Activated CD8-positive, alpha-beta memory T cell treated with anti-CD3 and anti-CD28 coated beads, Interleukin-2, amount 50 U/mL, for 24 hours (primary cell): ENCODE data around the gene PRR15.

Experiments used
- DNase-seq: peaks from one replicate; pipeline ENCODE4 v3.0.0-alpha.2; 2020; ENCODE audit errors: extremely low read depth

The PRR15 gene

DNA sequence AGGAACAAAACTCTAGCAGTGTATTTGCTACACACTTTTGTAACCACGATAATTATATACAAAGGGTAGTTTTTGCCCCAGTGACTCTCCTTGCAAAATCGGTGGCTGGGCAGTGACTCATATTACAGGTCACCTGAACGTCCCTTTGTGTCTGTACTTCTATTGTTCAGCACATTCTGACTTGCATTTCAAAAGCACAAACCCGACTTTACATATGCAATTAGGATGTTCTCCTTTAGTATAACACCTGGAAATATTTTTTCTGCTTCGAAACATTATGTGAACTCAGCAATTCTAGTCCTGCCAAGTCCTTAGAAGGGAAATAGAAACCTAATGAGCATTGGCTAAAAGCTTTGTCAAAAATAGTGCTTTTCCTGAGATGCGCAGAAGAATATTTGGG is 6.0 kb downstream of the PRR15 start:
- no peak for DNase-seq

DNA sequence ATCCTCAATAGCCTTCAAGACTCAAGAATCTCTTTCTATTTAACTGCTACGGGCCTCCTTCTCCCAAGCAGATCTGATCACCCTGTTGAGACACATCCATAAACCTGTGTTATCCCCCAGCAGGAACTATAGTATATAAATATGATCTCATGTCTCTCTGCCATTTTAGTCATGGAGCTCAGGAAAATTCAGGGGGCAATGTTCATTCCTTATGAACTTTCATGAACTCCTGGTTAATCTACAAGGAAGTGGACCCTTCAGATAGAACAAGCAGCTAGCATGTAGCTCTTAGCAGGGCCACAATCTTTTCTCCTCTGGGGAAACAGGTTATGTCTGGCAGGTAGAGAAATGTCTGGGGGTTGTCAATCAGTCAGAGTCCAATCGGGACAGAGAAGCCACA is 8.9 kb downstream of the PRR15 start:
- no peak for DNase-seq

GRCh38 chr7:29573567-29573966 is 9.9 kb downstream of the PRR15 start:
- DNase-seq = no peak

- DNase-seq = no peak
These were observed 11.0 kb downstream of the PRR15 start for GRCh38 chr7:29574659-29575058.

DNA sequence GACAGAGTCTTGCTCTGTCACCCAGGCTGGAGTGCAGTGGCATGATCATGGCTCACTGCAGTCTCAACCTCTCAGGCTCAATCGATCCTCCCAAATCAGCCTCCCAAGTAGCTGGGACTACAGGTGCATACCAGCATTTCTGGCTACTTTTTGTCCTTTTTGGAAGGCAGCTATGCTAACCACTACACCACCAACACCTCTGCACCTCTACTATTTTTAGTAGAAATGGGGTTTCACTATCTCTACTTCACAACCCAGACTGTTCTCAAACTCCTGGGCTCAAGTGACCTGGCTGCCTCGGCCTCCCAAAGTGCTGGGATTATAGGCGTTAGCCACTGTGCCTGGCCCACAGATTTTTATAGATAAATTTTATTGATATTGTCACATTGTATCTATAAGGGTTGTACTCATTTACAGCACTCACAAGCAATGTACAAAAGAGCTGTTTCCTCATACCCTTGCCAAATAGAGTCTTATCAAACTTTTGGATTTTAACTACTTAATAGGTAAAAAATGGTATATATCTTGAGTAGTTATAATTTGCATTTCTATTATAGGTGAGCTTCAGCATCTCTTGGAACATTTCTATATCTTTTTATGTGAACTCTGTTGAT is 23.7 kb downstream of the PRR15 start:
- DNase-seq = no peak

- no peak for DNase-seq
These were observed 24.6 kb downstream of the PRR15 start for GRCh38 chr7:29588212-29588611.

GRCh38 chr7:29588900-29589696 is 25.5 kb downstream of the PRR15 start:
- no peak for DNase-seq

- DNase-seq = no peak
These were observed 29.2 kb downstream of the PRR15 start for GRCh38 chr7:29592866-29593265.

GRCh38 chr7:29593459-29593858 is 29.8 kb downstream of the PRR15 start:
- no peak for DNase-seq

- DNase-seq = no peak
These were observed 33.1 kb downstream of the PRR15 start for GRCh38 chr7:29596593-29597178.

- DNase-seq = no peak
These were observed 33.6 kb downstream of the PRR15 start for GRCh38 chr7:29597266-29597665.

GRCh38 chr7:29598137-29598536 is 34.5 kb downstream of the PRR15 start:
- DNase-seq = no peak

DNA sequence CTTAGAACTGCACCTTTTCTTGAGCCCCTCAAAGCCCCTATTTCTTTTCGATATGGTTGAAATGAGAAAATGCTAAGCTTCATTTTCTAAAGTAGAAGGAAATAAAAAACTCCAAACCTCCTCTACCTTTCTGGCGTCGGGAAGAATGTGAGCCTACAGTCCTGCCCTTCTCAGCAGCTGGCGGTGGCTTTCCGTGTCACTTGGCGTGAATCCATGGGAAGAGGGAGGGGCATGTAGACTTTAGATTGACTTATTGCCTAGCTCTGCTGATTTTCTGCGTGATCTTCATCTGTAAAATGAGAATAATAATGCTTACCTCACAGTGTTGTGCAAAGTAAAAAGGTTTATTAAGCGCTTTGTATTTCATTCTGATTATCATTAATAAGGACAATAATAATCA is 35.0 kb downstream of the PRR15 start:
- no peak for DNase-seq

DNA sequence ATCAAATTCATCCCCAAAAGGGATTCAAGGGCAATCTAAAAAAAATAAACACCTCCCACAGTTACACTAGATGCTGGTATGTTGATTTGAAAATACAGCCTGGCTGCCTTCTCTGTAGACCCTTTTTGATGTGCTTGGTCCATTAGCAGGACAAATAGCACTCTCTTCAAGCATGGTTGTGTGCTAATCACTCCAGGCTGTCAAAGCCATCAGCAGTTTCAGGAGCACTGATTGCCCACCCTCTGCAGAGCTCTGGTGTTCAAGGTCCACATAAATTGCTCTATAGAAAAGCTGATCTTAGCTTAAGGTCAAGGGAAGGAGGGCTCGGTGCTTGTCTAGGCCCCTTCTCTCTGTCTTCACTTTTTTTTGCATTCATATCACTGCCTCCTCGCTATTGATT is 35.4 kb downstream of the PRR15 start:
- no peak for DNase-seq

GRCh38 chr7:29600661-29601060 is 37.0 kb downstream of the PRR15 start:
- DNase-seq = no peak

DNA sequence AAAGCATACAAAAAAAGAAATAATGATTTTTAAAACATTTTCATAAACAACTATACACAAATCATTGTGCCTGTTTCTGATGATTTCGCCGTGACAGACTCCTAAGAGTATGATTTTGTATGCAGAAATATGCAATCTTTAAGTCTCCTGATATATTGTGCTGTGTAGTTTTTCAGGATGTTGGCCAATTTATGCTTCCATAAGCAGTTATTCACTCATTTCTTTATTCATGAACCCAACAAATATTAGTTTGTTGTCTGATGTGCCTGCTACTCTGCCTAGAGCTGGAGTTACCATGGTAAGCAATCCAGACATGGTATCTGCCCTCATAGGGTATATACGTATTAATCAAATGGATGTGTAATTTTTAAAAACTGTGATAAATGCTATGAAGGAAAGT is 40.4 kb downstream of the PRR15 start:
- no peak for DNase-seq

GRCh38 chr7:29604702-29605101 is 41.1 kb downstream of the PRR15 start:
- DNase-seq = no peak

- no peak for DNase-seq
These were observed 42.0 kb downstream of the PRR15 start for GRCh38 chr7:29605671-29606070.

DNA sequence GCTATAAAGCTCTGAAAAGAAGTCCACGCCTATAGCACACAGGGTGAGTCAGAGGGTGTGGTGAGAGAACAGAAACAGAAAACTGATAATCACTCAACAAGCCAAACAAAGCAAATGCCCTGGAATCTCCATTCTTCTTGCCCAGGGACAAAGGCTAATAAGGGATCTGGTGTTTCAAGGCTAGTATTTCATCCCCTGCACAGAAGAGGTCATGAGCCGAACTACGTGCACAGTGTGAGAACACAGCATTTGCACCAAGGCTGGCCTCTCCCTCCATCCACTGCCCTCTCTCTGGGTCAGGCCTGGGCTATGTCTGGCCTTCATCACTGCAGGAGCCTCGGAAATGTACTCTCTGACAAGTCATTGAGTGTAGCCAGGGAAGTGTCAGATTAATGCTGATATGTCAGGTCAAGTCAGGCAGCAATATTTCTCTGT is 42.7 kb downstream of the PRR15 start:
- no peak for DNase-seq

GRCh38 chr7:29606830-29607229 is 43.2 kb downstream of the PRR15 start:
- no peak for DNase-seq

GRCh38 chr7:29607259-29607658 is 43.6 kb downstream of the PRR15 start:
- DNase-seq = no peak

DNA sequence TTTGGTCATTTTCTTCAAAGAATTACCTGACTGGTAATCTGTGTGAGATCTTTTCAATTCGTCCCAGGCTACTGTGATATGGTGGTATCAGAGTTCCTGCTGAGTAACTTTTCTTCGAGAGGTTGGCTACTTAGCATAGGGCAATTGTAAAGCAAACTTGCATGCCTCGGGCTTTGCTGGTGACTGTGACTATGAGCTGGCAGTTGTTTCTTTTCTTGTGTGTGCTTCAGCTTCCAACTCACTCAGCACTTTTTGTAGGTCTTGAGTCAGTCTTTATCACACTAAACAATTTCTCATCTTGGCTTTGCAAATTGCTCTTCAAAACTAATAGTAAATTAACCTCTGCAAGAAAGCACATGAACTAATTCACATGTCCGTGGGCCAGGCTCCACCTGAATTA is 44.3 kb downstream of the PRR15 start:
- DNase-seq = no peak
